Activated naive CD4-positive, alpha-beta T cell treated with Interleukin-2 at 50 U/mL for 16 hours (primary cell): Measurements from ENCODE around the gene GJA4.
"Not testable (repeated sequence)": the region's sequence is repeated elsewhere in the genome, so short reads cannot be mapped to it uniquely, and the experiment has no call there.

Experiments used
- DNase-seq: peaks from one replicate; pipeline ENCODE4 v3.0.0-alpha.2; 2020

GJA4 gene

GRCh38 chr1:34792424-34792823, 375 bp upstream of the GJA4 start:
- DNase-seq: no peak

GRCh38 chr1:34794001-34794789, 1.4 kb downstream of the GJA4 start:
- no peak for DNase-seq

- DNase-seq: no peak
These were observed 2.0 kb downstream of the GJA4 start for GRCh38 chr1:34794790-34795180.

GRCh38 chr1:34795916-34796315, 3.1 kb downstream of the GJA4 start:
- no peak for DNase-seq

- no peak for DNase-seq
These were observed 4.2 kb downstream of the GJA4 start for GRCh38 chr1:34796990-34797389.

- DNase-seq: no peak
These were observed 7.4 kb downstream of the GJA4 start for GRCh38 chr1:34800214-34800613.

GRCh38 chr1:34803770-34804169, 11.0 kb downstream of the GJA4 start:
- no peak for DNase-seq

- DNase-seq: no peak
These were observed 13.6 kb downstream of the GJA4 start for GRCh38 chr1:34806396-34806795.

- DNase-seq: no peak
These were observed 15.4 kb downstream of the GJA4 start for GRCh38 chr1:34808051-34808810.

GRCh38 chr1:34810781-34811180, 18.0 kb downstream of the GJA4 start:
- DNase-seq: not testable (repeated sequence)

- no peak for DNase-seq
These were observed 23.5 kb downstream of the GJA4 start for GRCh38 chr1:34816332-34816731.

GRCh38 chr1:34816778-34817177, 24.0 kb downstream of the GJA4 start:
- DNase-seq: no peak

- not testable (repeated sequence) for DNase-seq
These were observed 26.1 kb downstream of the GJA4 start for GRCh38 chr1:34818862-34819261.

GRCh38 chr1:34822202-34822601, 29.4 kb downstream of the GJA4 start:
- no peak for DNase-seq

- no peak for DNase-seq
These were observed 32.1 kb downstream of the GJA4 start for GRCh38 chr1:34824817-34825454.

GRCh38 chr1:34825455-34826091, 32.8 kb downstream of the GJA4 start:
- no peak for DNase-seq

GRCh38 chr1:34827341-34827941, 34.6 kb downstream of the GJA4 start:
- DNase-seq: no peak

- no peak for DNase-seq
These were observed 35.8 kb downstream of the GJA4 start for GRCh38 chr1:34828611-34829010.

GRCh38 chr1:34829250-34829649, 36.5 kb downstream of the GJA4 start:
- DNase-seq: no peak

GRCh38 chr1:34831721-34832246, 39.0 kb downstream of the GJA4 start:
- no peak for DNase-seq

GRCh38 chr1:34833711-34834110, 40.9 kb downstream of the GJA4 start:
- DNase-seq: no peak

- DNase-seq: no peak
These were observed 46.9 kb downstream of the GJA4 start for GRCh38 chr1:34839526-34840305.
